A549 treated with dexamethasone at 1 μM for 4 hours (cell line): ENCODE data around the gene HSFX3. TPM values are rescaled to one million over a fixed set of nuclear protein-coding genes. Genes with fewer than 3 reads are reported as not detected.

Experiments used
- total RNA-seq: library from RNA; stranded (reverse); fragments of 200-300 nt; extraction: Qiagen RNA extraction; gene quantifications from 5 replicates; pipeline ENCODE4 v1.2.3, GENCODE V29; 2022

The HSFX3 gene
- not detected in 5 replicates for total RNA-seq

GRCh38 chrX:149549701-149550100, at the start of gene HSFX3:
HSFX3 (minus strand) TSS chrX:149549924; CDS start chrX:149549852, 72 bp downstream.

GRCh38 chrX:149595214-149595613, 45.5 kb upstream of the HSFX3 start, which contains the start of gene HSFX2:
HSFX2 (minus strand) TSS chrX:149595314; CDS start chrX:149594700, 614 bp downstream.

GRCh38 chrX:149587359-149587758, 37.6 kb upstream of the HSFX3 start, which contains the start of gene MAGEA9B:
MAGEA9B (minus strand) TSS chrX:149587459; CDS start chrX:149583179, 4,280 bp downstream.

GRCh38 chrX:149540621-149541520, 8.9 kb downstream of the HSFX3 start, which contains the start of gene EOLA1:
EOLA1 (plus strand) TSS chrX:149541012; CDS start chrX:149545631, 4,619 bp downstream.

GRCh38 chrX:149504915-149505651, 44.6 kb downstream of the HSFX3 start, which contains the start of gene IDS:
IDS (minus strand) TSS chrX:149505306; CDS start chrX:149505137, 169 bp downstream.

Other genes starting within 250 kb of the HSFX3 start
- 70.1 to 105 TPM (median 99.2 TPM) in 5 replicates for gene IDS, start 44.6 kb downstream of the HSFX3 start, total RNA-seq
- 19.3 to 20.8 TPM (median 19.8 TPM) in 5 replicates for gene EOLA1, start 8.9 kb downstream of the HSFX3 start, total RNA-seq
- not detected in 5 replicates for gene MAGEA9B, start 37.5 kb upstream of the HSFX3 start, total RNA-seq
- gene HSFX2, start 45.4 kb upstream of the HSFX3 start, total RNA-seq: 0.08 to 0.38 TPM (median 0.19 TPM) in 3 of 5 replicates, not detected in the others
- gene TMEM185A, start 81.9 kb upstream of the HSFX3 start, total RNA-seq: 24.2 to 27.5 TPM (median 25.5 TPM) in 5 replicates
- gene MAGEA11, start 162.1 kb upstream of the HSFX3 start, total RNA-seq: not detected in 5 replicates
- gene HSFX1, start 224.1 kb upstream of the HSFX3 start, total RNA-seq: 0.07 to 0.42 TPM (median 0.16 TPM) in 5 replicates
- not detected in 5 replicates for gene MAGEA9, start 232.0 kb upstream of the HSFX3 start, total RNA-seq